Esophagus squamous epithelium (tissue), 5 donors: ENCODE results near the gene SLC22A24. TPM values are rescaled to one million over a fixed set of nuclear protein-coding genes. Genes with fewer than 3 reads are reported as not detected.

Source experiments
- DNase-seq: peaks from one replicate; lab custom pipeline; 2025; lab: John Stamatoyannopoulos, UW
- H3K27ac ChIP-seq, 4 donors: fragments of 200-600 bp; sonication (generic); one replicate each; pipeline ENCODE4 v1.5.1; 2016 to 2019; ENCODE audit warnings: mild to moderate bottlenecking in 1 of 4
- H3K27me3 ChIP-seq, 4 donors: fragments of 200-600 bp; sonication (generic); 1 replicate in 3 of 4; 2 replicates in 1 of 4; pipeline versions ENCODE4 v1.5.1 to v1.6.0; 2017 to 2021; ENCODE audit warnings: antibody characterized with exemption in 1 of 4
- H3K36me3 ChIP-seq, 3 donors: fragments of 200-600 bp; sonication (generic); one replicate each; pipeline ENCODE4 v1.5.1; 2016 to 2019
- H3K4me1 ChIP-seq, 3 donors: fragments of 200-600 bp; sonication (generic); one replicate each; pipeline ENCODE4 v1.5.1; 2017 to 2019
- H3K4me3 ChIP-seq, 4 donors: fragments of 200-600 bp; sonication (generic); 1 replicate in 3 of 4; 2 replicates in 1 of 4; pipeline ENCODE4 v1.5.1; 2016 to 2019; ENCODE audit warnings: mild to moderate bottlenecking in 2 of 4, moderate library complexity in 1 of 4
- H3K9me3 ChIP-seq, 3 donors: fragments of 200-600 bp; sonication (generic); one replicate each; pipeline ENCODE4 v1.5.1; 2016 to 2019
- CTCF ChIP-seq, 6 experiments: fragments of 450-650 bp in 4 of 6; fragments of 200-600 bp in 2 of 6; sonication (generic) in 2 of 6; IDR thresholded peaks; one replicate each; pipeline ENCODE4 v1.5.1; 2016 to 2019; ENCODE audit warnings: antibody characterized with exemption in 6 of 6, mild to moderate bottlenecking in 4 of 6, moderate library complexity in 4 of 6
- POLR2A ChIP-seq, 4 donors: fragments of 450-650 bp; IDR thresholded peaks; one replicate each; pipeline ENCODE4 v1.6.1; 2017; ENCODE audit warnings: antibody characterized with exemption in 4 of 4, mild to moderate bottlenecking in 4 of 4, moderate library complexity in 3 of 4
- WGBS, 2 donors: methylation state at CpG; one replicate each; pipeline ENCODE4 v1.1.5; 2018; 5-methylcytosine and 5-hydroxymethylcytosine counted together
- intact Hi-C: fragments of 100-400 bp; cut with DNase I; formaldehyde crosslinking; loops from one replicate; pipeline ENCODE4 v1.15.0; 2022
- total RNA-seq, 4 donors: library from RNA; depleted of rRNA; stranded (reverse); fragments of >200 nt; gene quantifications; one replicate each; pipeline ENCODE4 v1.1.0, GENCODE V29; 2016
- donor health status: DM: yes; HTN: yes; CAD: no.

Gene SLC22A24
- total RNA-seq = not detected

DNA sequence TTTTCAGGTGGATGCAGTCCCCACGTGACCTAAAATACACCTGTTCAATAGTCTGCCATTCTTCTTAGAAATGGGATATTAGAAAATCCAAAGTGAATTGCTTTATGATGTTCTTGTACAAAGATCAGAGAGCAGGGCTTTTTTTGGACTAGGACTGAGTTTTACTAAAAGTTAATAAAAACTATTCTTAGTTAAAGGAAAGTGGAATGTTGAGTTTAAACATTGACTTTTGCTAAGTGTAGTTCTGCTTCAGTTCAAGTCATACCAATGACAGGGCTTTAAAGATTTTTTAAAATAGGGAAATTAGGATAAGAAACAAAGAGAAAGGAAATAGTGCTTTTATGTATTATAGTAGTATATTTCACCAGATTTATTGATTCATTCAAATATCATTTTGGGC is at the start of gene SLC22A24:
SLC22A24 (minus strand) TSS at position 101 of the 400 bp plus-strand sequence. CDS start 442 bp downstream, outside the sequence.
- peaks cover 0 to 11% (median 0%) of the 10 kb centered on the region in 4 donors for H3K27me3 ChIP-seq
- TF ChIP-seq POLR2A (IDR thresholded peaks at IDR 0.05) = no peak
- no peak for TF ChIP-seq CTCF (IDR thresholded peaks at IDR 0.05)
- intact Hi-C loops = no loop called here
- no peak within 1 kb of the TSS for H3K4me3 ChIP-seq
- no peaks in the 10 kb centered on the region for H3K9me3 ChIP-seq
- 36 to 65% methylated on average over 1 of the region's 1 CpG for WGBS, 2 donors
- no peak for DNase-seq
- H3K4me1 ChIP-seq = no peaks in the 10 kb centered on the region
- H3K36me3 ChIP-seq = no peaks in the 10 kb centered on the region
- no peak within 1 kb of the TSS for H3K27ac ChIP-seq

- peaks cover 0 to 3% (median 0%) of the 10 kb centered on the region in 4 donors for H3K27me3 ChIP-seq
- no peaks in the 10 kb centered on the region for H3K9me3 ChIP-seq
- 55 to 76% methylated on average over 1 of the region's 1 CpG for WGBS, 2 donors
- TF ChIP-seq CTCF (IDR thresholded peaks at IDR 0.05) (no peak), POLR2A (IDR thresholded peaks at IDR 0.05) (no peak)
- no peak for DNase-seq
- no peak overlapping the region for H3K27ac ChIP-seq
- no peak overlapping the region for H3K4me3 ChIP-seq
- no peaks in the 10 kb centered on the region for H3K4me1 ChIP-seq
- intact Hi-C loops = no loop called here
- no peaks in the 10 kb centered on the region for H3K36me3 ChIP-seq
These were observed 36.5 kb upstream of the SLC22A24 start for GRCh38 chr11:63180536-63180935.

DNA sequence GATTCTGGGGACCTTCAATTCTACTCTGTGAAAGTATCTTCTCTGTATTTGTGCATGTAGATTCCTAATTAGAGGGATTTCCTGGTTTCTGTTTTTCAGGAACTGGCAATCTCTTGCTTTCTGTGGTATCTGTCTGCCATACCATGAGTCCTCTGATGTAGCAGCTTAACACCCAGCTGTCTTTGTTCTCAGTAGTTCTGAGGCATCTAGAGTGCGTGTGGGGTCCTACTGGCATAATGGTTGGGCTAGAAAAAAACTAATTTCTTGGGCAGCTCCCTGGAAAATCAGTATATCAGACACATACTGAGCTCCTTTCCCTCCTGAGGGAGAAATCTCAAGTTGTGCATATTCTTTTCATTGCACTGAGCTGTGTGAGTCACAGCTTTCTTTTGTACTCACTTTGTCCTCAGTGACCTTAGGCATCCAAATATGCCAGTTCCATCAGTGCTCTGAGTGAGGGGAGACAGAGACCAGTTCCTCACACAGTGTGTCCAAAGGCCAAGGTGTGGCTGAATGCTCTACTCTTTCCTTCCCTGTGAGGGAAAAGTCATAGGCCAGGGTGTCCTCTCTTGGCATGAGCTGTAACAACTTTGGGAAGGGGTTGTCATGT is 35.5 kb upstream of the SLC22A24 start:
- intact Hi-C loops = no loop called here
- no peak for DNase-seq
- H3K9me3 ChIP-seq = no peaks in the 10 kb centered on the region
- WGBS, 2 donors = 44 to 46% methylated on average over 1 of the region's 1 CpG
- no peak overlapping the region for H3K4me3 ChIP-seq
- H3K27ac ChIP-seq = no peak overlapping the region
- no peak for TF ChIP-seq CTCF (IDR thresholded peaks at IDR 0.05)
- TF ChIP-seq POLR2A (IDR thresholded peaks at IDR 0.05) = no peak
- H3K27me3 ChIP-seq = peaks cover 0 to 3% (median 0%) of the 10 kb centered on the region in 4 donors
- H3K36me3 ChIP-seq = no peaks in the 10 kb centered on the region
- H3K4me1 ChIP-seq = no peaks in the 10 kb centered on the region

DNA sequence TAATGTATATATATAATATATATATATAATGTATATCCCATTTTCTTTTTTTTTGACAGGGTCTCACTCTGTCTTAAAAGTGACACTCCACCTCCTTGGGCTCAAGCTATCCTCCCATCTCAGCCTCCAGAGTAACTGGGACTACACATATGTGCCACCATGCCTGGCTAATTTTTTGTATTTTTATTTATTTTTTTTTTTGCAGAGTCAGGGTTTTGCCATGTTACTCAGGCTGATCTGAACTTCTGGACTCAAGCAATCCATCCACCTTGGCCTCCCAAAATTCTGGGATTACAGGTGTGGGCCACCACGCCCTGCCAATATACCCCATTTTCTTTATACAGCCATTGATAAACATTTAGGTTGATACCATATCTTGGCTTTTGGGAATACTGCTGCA is 33.9 kb upstream of the SLC22A24 start:
- intact Hi-C loops = no loop called here
- Histone ChIP-seq H3K4me1 (no peaks in the 10 kb centered on the region), H3K4me3 (no peak overlapping the region), H3K36me3 (no peaks in the 10 kb centered on the region), H3K9me3 (no peaks in the 10 kb centered on the region), H3K27me3 (peaks cover 0 to 3% (median 0%) of the 10 kb centered on the region in 4 donors), H3K27ac (no peak overlapping the region)
- DNase-seq = no peak
- TF ChIP-seq POLR2A (IDR thresholded peaks at IDR 0.05) = no peak
- TF ChIP-seq CTCF (IDR thresholded peaks at IDR 0.05) = no peak
- WGBS, 2 donors = 50 to 69% methylated on average over 1 of the region's 1 CpG

DNA sequence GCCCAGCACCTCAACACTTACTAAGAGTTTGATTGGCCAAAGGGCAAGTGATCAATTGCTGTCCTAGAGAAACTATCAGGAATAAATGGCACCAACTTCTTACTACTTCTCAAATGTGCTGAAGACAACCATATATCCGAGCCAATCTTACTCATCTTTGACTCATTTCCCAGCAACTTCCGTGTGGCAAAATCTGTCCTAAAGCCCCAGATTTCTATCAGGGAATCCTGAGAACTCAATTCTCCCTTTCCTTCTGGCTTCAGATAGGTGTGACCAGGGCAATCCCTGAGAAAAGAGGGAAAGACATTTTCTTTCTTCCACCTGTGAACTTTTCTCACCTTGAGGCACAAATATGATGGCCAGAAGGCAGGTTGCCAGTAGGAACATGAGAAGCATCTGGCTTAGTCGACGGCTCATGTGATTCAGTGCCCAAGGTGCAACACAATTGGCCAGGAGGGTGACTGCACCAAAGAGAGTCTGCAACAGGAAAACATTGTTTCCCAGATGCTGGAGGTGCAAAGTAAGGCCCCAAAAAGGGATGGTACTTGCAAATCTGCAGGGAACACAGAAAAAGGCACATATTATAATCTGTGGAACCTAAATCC is 21.8 kb upstream of the SLC22A24 start:
- WGBS, 2 donors = 39 to 54% methylated on average over 4 of the region's 4 CpGs
- intact Hi-C loops = no loop called here
- DNase-seq = no peak
- TF ChIP-seq POLR2A (IDR thresholded peaks at IDR 0.05) = no peak
- no peak for TF ChIP-seq CTCF (IDR thresholded peaks at IDR 0.05)
- Histone ChIP-seq H3K27me3 (peaks cover 0 to 62% (median 0%) of the 10 kb centered on the region in 4 donors), H3K36me3 (no peaks in the 10 kb centered on the region), H3K4me3 (no peak overlapping the region), H3K4me1 (no peaks in the 10 kb centered on the region), H3K27ac (no peak overlapping the region), H3K9me3 (no peaks in the 10 kb centered on the region)
